ENCODE measurements around the gene C21orf58. TPM values are rescaled to one million over a fixed set of nuclear protein-coding genes. Genes with fewer than 3 reads are reported as not detected.

C21orf58 gene
- polyA plus RNA-seq, 3 donors from 2014 or later, result 0.53 to 1.2 (median 0.91) TPM

- H3K4me3 Mint-ChIP-seq, result no peak overlapping the region
- H3K27ac Mint-ChIP-seq, result peak overlapping the region in 1 of 6 donors; percentile 74
Measured at GRCh38 chr21:46265736-46266525, 57.7 kb downstream of the C21orf58 start.

GRCh38 chr21:46264690-46265144 lies 59.0 kb downstream of the C21orf58 start:
- H3K9me3 Mint-ChIP-seq, result no peaks in the 10 kb centered on the region
- H3K4me1 Mint-ChIP-seq, result no peaks in the 10 kb centered on the region
- H3K27me3 Mint-ChIP-seq (ENCODE audit: low read depth in 3 of 3), result peaks cover 0 to 2% (median 0%) of the 10 kb centered on the region in 3 donors
- H3K4me3 Mint-ChIP-seq, result no peak overlapping the region
- no peak for DNase-seq
- peaks cover 9 to 31% (median 14%) of the 10 kb centered on the region in 3 donors for H3K36me3 Mint-ChIP-seq
- no peak overlapping the region for H3K27ac Mint-ChIP-seq

More at GRCh38 chr21:46265736-46266525, 57.7 kb downstream of the C21orf58 start:
- peaks cover 13 to 34% (median 13%) of the 10 kb centered on the region in 3 donors for H3K36me3 Mint-ChIP-seq
- peaks cover 0 to 2% (median 0%) of the 10 kb centered on the region in 3 donors for H3K27me3 Mint-ChIP-seq (ENCODE audit: low read depth in 3 of 3)
- H3K9me3 Mint-ChIP-seq, result no peaks in the 10 kb centered on the region
- H3K4me1 Mint-ChIP-seq, result no peaks in the 10 kb centered on the region
- DNase-seq, result no peak

- no peaks in the 10 kb centered on the region for H3K9me3 Mint-ChIP-seq
- no peak overlapping the region for H3K4me3 Mint-ChIP-seq
- peaks cover 0 to 2% (median 0%) of the 10 kb centered on the region in 3 donors for H3K27me3 Mint-ChIP-seq (ENCODE audit: low read depth in 3 of 3)
- no peak for DNase-seq
- H3K36me3 Mint-ChIP-seq, result peaks cover 9 to 30% (median 14%) of the 10 kb centered on the region in 3 donors
- H3K27ac Mint-ChIP-seq, result no peak overlapping the region
- H3K4me1 Mint-ChIP-seq, result no peaks in the 10 kb centered on the region
Measured at GRCh38 chr21:46264046-46264689, 59.5 kb downstream of the C21orf58 start.

GRCh38 chr21:46256501-46256994 lies 67.1 kb downstream of the C21orf58 start:
- Mint-ChIP-seq H3K9me3 (no peaks in the 10 kb centered on the region), H3K27me3 (ENCODE audit: low read depth in 3 of 3) (peaks cover 0 to 10% (median 0%) of the 10 kb centered on the region in 3 donors), H3K27ac (peak overlapping the region in 1 of 6 donors; percentile 12), H3K4me3 (no peak overlapping the region), H3K36me3 (peaks cover 25 to 47% (median 29%) of the 10 kb centered on the region in 3 donors), H3K4me1 (peaks cover 29 to 34% of the 10 kb centered on the region in 2 donors)
- DNase-seq, result no peak

GRCh38 chr21:46255758-46256337 lies 67.8 kb downstream of the C21orf58 start:
- H3K9me3 Mint-ChIP-seq, result no peaks in the 10 kb centered on the region
- no peak for DNase-seq
- no peak overlapping the region for H3K4me3 Mint-ChIP-seq
- H3K4me1 Mint-ChIP-seq, result peaks cover 36 to 37% of the 10 kb centered on the region in 2 donors
- peaks cover 0 to 10% (median 0%) of the 10 kb centered on the region in 3 donors for H3K27me3 Mint-ChIP-seq (ENCODE audit: low read depth in 3 of 3)
- peaks cover 27 to 46% (median 28%) of the 10 kb centered on the region in 3 donors for H3K36me3 Mint-ChIP-seq
- H3K27ac Mint-ChIP-seq, result peak overlapping the region in 2 of 6 donors; percentile 94 to 95

- Mint-ChIP-seq H3K27ac (peak overlapping the region; percentile 79 to 98 (median 94)), H3K4me1 (peaks cover 42 to 44% of the 10 kb centered on the region in 2 donors), H3K27me3 (ENCODE audit: low read depth in 3 of 3) (peaks cover 0 to 10% (median 0%) of the 10 kb centered on the region in 3 donors), H3K36me3 (peaks cover 31 to 48% (median 31%) of the 10 kb centered on the region in 3 donors), H3K4me3 (no peak overlapping the region), H3K9me3 (no peaks in the 10 kb centered on the region)
- DNase-seq, result no peak
Measured at GRCh38 chr21:46255166-46255565, 68.5 kb downstream of the C21orf58 start.

GRCh38 chr21:46254208-46254975 lies 69.3 kb downstream of the C21orf58 start:
- peak overlapping the region in 4 of 5 donors; percentile 48 to 84 (median 71) for H3K4me3 Mint-ChIP-seq
- H3K4me1 Mint-ChIP-seq, result peaks cover 49 to 50% of the 10 kb centered on the region in 2 donors
- peaks cover 0 to 10% (median 0%) of the 10 kb centered on the region in 3 donors for H3K27me3 Mint-ChIP-seq (ENCODE audit: low read depth in 3 of 3)
- H3K9me3 Mint-ChIP-seq, result peaks cover 0 to 2% (median 0%) of the 10 kb centered on the region in 6 donors
- H3K27ac Mint-ChIP-seq, result peak overlapping the region; percentile 94 to 98 (median 95)
- H3K36me3 Mint-ChIP-seq, result peaks cover 31 to 56% (median 37%) of the 10 kb centered on the region in 3 donors
- no peak for DNase-seq

GRCh38 chr21:46253610-46254124 lies 70.0 kb downstream of the C21orf58 start:
- H3K4me1 Mint-ChIP-seq, result peaks cover 50 to 51% of the 10 kb centered on the region in 2 donors
- peak overlapping the region; percentile 28 to 84 (median 68) for H3K4me3 Mint-ChIP-seq
- peaks cover 0 to 10% (median 0%) of the 10 kb centered on the region in 3 donors for H3K27me3 Mint-ChIP-seq (ENCODE audit: low read depth in 3 of 3)
- peaks cover 31 to 56% (median 34%) of the 10 kb centered on the region in 3 donors for H3K36me3 Mint-ChIP-seq
- H3K9me3 Mint-ChIP-seq, result peaks cover 0 to 2% (median 0%) of the 10 kb centered on the region in 6 donors
- H3K27ac Mint-ChIP-seq, result peak overlapping the region; percentile 94 to 98 (median 95)
- DNase-seq, result peak; percentile 59 to 68 (median 67)

GRCh38 chr21:46252840-46253239 lies 70.8 kb downstream of the C21orf58 start:
- Mint-ChIP-seq H3K4me1 (peaks cover 50 to 51% of the 10 kb centered on the region in 2 donors), H3K9me3 (peaks cover 0 to 2% (median 0%) of the 10 kb centered on the region in 6 donors), H3K36me3 (peaks cover 27 to 51% (median 34%) of the 10 kb centered on the region in 3 donors), H3K27me3 (ENCODE audit: low read depth in 3 of 3) (peaks cover 0 to 10% (median 0%) of the 10 kb centered on the region in 3 donors), H3K27ac (peak overlapping the region; percentile 94 to 98 (median 95)), H3K4me3 (peak overlapping the region; percentile 21 to 56 (median 28))
- DNase-seq, result no peak

Other genes with a start within 250 kb of the C21orf58 start
- gene COL6A2, start 225.8 kb downstream of the C21orf58 start, polyA plus RNA-seq, result 10 to 100 TPM in 2 of 3 donors, 1 to 10 TPM in 1; 4.4 to 46.6 (median 30.6) TPM
- gene FTCD, start 168.3 kb downstream of the C21orf58 start, polyA plus RNA-seq, result not detected
- gene SPATC1L, start 139.4 kb downstream of the C21orf58 start, polyA plus RNA-seq, result 10 to 100 TPM in 1 of 3 donors, 1 to 10 TPM in 2; 6.2 to 10.8 (median 9.4) TPM
- gene LSS, start 95.1 kb downstream of the C21orf58 start, polyA plus RNA-seq, result 10 to 100 TPM; 11.3 to 26.2 (median 13.9) TPM
- gene MCM3AP, start 38.3 kb downstream of the C21orf58 start, polyA plus RNA-seq, result 10 to 100 TPM; 25.9 to 55.3 (median 28.5) TPM
- gene YBEY, start 37.5 kb downstream of the C21orf58 start, polyA plus RNA-seq, result 10 to 100 TPM; 14.2 to 23.5 (median 22.1) TPM
- 10 to 100 TPM in 1 of 3 donors, 1 to 10 TPM in 2; 2.9 to 47.0 (median 6.5) TPM for gene PCNT, start 286 bp upstream of the C21orf58 start, polyA plus RNA-seq
- gene DIP2A, start 135.0 kb upstream of the C21orf58 start, polyA plus RNA-seq, result 10 to 100 TPM; 23.1 to 64.8 (median 26.9) TPM